HG02870 (cell line): ENCODE data around the gene DMC1.

Experiments used
- ATAC-seq: cut with Tn5 transposase; IDR thresholded peaks from one replicate; pipeline ENCODE4 v1.9.1; 2021; ENCODE audit warnings: mild to moderate bottlenecking, moderate library complexity; ENCODE audit not compliant: unreplicated experiment

The DMC1 gene

DNA sequence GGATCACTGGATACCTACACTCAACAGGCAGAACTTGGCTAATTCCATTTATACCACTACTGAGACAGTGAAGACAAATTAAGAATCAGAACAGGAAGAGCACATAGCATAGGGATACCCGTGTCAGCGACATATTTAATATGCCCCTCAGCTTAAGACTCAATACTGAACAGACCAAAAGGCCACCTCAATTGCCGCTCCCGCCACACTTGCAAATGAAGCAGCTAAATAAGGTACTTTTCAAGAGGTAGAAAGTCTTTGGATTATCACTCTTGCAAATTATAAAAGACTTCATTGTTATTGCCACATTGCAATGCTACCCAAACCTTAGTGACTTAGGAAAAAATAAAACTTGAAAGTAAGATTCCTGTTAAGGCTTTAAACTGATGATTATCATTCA lies 67.0 kb downstream of the DMC1 start:
- no peak for ATAC-seq

DNA sequence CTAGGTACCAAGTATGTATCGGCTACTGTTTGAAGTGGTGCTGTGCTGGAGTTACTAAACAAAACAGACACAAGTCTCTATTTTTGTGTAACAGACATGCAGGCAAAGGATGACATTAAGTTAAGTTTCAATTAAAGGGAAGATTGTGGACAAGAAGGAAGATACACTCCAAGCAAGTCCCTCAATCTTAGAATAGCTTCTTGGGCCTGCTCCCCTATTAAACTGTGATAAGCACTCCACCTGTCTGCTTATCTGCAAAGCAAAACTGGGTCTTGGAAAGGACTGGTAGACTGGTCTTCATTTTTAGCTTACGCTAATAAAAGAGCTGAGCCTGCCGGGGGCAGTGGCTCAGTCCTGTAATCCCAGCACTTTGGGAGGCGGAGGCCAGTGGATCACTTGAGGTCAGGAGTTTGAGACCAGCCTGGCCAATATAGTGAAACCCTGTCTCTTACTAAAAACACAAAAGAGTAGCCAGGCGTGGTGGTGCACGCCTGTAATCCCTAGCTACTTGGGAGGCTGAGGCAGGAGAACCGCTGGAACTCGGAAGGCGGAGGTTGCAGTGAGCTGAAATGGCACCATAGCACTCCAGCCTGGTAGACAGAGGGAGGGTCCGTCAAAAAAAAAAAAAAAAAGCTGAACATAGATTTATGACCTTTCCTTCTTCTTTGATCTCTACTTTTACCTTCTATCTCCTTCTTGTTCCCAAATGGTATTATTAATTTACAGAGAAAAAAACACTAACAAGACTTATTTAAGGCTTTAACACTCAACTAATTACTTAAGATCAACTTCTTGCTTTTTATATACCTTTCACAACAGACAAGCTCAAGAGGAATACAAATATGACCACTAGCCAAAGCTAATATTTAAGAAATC lies 67.9 kb downstream of the DMC1 start:
- ATAC-seq, result no peak

DNA sequence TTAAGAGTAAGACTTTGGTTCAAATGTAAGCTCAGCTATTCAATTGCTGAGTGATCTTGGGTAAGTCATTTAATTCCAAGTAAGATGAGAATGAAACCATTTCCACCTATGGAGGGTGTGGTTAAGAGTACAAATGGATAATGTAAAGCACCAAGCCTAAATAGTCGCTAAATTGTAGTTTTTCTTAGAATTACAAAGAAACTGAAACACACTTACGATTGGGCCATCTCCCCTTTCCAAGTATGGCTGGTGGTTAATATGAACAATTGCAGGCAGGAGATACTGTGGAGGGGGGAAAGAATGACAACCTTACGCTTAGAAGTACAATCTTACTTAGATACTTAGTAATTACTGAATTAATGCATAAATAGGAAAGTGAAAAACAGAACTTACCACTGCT lies 72.1 kb downstream of the DMC1 start:
- ATAC-seq, result no peak

DNA sequence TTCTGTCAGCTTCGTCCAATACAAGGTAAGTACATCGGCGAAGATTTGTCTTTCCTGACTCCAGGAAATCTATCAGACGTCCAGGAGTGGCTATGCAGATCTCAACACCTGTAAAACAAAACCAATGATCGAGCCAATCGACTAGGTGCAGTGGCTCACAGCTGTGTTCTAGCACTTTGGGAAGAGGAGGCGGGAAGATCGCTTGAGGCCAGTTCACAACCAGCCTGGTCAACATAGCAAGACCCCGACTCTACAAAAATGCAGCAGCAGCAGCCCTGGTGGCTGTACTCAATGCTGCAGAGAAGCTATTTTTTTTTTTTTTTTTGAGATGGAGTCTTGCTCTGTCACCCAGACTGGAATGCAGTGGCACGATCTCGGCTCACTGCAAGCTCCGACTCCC lies 75.0 kb downstream of the DMC1 start:
- ATAC-seq, result no peak

- no peak for ATAC-seq
These were observed 75.5 kb downstream of the DMC1 start for GRCh38 chr22:38494498-38494897.

DNA sequence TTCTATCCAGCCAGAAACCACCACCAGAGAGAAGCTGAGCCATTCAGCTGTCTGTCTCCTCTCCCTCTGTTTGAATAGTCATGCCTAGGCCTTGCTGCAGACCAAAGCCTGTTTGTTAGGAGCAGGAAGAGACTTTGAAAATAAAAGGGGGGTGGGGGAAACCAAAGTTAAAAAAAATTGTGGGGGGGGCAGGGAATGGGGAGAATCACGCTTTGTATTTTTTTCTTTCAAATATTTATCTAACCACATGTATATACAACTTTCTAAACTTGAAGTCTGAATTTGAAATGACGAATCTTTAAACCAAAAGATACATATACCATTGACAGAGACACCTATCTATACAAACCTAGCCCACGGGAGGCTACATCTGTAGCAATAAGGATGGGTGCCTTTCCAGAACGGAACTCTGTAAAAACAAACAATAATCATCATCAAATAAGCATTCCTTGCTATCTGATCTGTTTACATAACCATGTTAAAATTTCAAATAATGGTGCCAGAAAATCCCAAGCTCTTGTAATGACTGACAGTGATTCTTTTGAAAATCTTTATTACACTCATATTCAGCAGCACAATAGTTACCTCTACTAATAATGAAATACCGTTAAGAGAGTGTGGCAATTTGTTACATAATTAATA lies 78.2 kb downstream of the DMC1 start:
- ATAC-seq, result no peak

GRCh38 chr22:38490915-38491314 lies 79.1 kb downstream of the DMC1 start:
- no peak for ATAC-seq

DNA sequence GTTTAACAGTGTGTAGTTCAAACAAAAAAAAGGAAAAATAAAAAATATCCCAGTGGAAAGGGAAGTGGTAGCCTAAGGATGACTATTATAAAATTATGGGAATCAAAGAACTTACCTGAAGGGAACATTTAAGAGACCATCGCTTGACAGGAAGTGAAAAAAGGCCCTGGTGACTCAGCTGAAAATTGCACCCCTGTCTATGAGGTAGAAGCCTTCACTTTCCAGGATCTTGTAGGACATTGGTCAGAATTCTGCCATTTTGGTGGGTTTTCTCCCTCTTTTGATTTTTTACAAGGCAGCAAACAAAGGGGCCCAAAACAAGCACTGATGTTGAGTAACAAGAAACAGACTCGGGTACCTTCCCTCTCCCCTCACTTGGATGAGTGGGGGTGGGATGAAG lies 79.5 kb downstream of the DMC1 start:
- ATAC-seq, result no peak

DNA sequence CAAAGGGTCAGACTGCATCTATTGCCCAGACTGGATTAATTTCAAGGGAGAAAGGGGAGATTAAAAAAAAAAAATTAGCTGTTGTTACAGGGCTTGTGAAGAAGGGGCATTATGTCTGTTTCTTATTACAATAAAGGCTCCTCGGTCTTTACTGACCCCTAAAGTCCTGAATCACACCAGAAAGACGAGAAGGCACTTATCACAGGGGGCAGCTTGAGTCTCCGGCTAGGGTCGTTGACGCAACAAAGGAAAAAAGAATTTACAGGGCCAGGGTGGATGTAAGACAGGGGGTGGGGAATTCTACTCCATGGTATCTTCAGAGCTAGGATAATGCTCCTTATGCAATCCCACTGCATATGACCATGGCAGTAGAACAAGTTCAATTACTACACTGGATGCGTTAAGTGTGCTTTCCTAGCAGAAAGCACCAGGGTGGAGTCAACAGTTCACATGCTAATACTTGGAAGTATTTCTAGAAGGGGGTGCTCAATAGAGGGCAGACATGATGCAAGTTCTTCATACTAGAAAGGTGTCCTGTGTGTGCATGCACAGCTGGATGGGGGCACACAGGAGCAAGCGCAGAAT lies 80.3 kb downstream of the DMC1 start:
- ATAC-seq, result no peak

DNA sequence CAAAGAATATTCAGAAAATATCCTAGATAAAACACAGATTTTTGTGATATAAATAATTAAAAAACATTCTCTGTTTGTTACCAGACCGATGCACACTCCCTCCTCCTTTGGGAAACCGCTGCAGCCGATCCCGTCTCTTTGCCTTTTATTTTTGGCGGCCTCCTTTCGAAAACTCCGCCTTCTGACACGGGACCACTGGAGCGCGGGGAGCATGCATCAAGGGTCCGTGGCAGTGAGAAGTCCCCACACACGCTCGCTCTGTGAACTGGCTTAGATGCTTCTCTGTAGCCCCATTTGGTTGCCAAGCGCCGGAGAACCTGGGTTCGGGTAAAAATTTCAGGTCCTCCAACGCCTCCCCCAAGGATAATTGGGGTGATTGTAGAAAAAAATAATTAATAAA lies 80.8 kb downstream of the DMC1 start:
- no peak for ATAC-seq

DNA sequence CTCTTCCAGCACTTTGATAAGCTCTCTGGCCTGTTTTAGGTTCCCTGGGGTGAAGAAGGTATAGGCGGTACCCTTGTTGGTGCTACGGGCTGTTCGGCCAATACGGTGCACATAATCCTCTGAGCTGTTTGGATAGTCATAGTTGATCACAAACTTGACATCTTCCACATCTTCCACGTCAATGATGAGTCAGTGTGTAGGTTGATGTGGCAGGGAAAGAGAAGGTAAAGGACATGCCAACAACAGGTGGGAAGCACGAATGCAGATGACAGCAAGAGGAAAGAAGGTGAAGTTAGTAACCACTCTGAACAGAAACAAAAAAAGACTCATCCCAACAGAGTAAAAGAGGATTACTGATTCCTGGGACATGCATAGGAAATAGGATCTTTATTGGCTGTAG lies 82.0 kb downstream of the DMC1 start:
- ATAC-seq, result no peak

DNA sequence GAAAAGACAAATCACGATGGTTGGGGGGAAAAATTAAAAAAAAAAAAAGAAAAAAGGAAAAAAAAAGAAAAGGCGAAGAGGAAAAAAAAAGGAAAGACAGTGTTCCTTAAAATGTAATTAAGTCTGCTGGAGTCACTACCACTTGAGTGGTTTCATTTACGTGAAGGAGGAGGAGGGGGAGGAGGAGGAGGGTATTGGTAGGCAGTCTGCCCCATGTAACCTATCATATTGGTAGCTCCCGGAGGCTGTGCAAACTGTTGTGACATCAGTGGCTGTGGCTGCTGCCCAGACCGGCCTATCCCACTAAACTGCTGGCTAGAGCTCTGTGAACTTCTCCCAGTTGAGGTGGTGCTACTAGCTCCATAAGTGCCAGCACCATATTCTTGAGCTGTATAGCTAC lies 84.2 kb downstream of the DMC1 start:
- ATAC-seq, result no peak

GRCh38 chr22:38484244-38484643 lies 85.7 kb downstream of the DMC1 start:
- no peak for ATAC-seq

DNA sequence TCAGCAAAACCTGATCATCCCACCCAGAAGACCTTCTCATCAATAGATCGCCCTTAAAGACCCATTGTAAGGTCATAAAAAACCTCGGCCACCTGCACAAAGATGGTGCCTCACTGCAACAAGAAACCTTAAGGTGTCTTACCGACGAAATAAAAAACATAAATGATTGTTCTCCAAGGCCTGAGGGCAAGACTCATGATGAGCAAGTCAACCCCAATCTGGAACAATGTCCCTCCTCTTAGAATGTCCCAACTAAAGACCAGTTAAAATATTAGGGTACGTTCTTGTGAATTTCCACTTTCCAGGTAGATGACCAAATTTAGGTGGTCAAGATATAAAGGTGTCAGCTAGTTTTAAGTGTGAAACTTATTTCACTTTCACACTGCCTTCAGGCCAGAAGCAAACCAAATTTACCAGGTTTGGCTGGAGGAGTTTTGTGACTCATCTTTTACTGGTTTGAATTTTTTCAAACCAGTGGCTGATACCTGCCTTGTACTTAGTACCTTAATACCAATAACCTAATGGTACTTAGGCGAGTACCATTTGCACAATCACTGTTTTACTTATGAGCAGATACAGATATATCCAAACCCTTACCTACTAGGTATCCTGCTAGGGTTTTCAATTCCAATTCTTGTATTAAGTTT lies 87.2 kb downstream of the DMC1 start:
- ATAC-seq, result no peak

GRCh38 chr22:38481871-38482332 lies 88.1 kb downstream of the DMC1 start:
- no peak for ATAC-seq

DNA sequence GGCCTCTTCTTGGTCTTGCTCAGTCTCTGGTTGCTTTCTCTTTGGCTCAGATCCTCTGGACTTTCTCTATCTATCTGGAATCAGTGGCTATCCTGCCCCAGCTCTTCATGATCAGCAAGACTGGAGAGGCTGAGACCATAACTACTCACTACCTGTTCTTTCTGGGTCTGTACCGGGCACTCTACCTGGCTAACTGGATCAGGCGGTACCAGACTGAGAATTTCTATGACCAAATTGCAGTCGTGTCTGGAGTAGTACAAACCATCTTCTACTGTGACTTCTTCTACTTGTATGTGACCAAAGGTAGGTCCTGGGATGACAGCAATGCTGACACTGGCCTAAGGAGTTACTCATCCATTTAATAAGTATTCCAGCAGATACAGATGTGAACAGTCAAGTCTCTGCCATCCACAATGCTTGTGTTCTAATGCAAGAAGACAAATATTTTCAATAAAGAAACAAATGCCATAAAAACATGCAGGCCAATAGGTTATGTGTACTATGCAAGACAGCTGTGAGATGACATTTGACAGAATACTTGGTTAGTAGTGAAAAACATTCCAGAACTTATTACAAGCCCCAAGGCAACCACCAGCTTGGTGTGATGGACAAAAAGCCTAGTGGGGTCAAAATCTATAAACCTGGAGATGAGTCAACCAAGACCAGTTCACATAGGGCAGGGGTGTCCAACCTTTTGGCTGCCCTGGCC lies 88.7 kb downstream of the DMC1 start:
- ATAC-seq, result no peak

GRCh38 chr22:38479096-38479837 lies 90.7 kb downstream of the DMC1 start:
- no peak for ATAC-seq

- ATAC-seq, result no peak
These were observed 92.4 kb downstream of the DMC1 start for GRCh38 chr22:38477585-38477984.

DNA sequence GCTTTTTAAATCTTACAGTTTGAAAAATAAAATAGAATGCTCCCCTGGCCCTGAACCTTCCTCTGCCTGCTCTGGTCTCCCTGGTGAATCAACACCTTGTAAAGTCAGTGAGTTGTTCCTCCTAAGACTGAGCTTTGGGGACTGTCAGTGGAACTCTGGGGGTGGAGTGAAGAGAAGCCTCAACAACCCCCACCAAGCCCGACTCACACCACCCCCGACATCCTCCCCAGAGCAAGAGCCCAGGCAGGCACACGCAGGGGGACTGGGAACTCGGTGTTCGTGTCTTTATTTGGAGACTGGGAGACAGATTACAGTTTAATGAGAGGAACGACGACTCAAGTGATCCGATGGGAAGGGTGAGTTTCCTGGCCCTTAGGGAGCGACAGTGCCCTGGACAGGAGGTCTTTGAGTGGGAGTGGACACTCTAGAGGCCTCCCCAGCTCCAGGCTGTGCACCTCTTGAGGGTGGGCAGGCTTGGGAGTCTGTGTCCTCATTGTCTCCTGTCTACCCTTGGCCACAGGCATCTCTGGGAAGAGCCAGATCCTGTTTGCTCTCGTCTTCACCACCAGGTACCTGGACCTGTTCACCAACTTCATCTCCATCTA lies 95.9 kb downstream of the DMC1 start:
- ATAC-seq, result no peak

DNA sequence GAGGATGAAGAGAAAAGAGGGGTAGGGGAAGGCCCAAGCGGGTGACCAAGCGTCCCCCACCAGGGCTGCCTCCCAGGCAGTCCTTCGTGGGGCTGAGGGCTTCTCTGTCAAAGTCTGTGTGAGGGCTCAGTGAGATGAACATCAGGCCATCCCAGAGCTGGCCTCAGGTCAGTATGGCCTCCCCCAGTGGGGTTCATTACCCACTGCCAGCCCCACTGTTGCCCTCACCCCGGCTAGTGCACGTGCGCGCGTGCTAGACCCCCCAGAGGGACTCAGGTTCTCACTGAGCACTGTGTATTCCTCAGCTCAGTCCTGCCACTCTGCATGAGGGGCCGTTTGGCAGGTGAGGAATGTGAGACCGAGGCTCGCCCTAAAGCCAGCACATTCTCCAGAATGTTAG lies 98.7 kb downstream of the DMC1 start:
- no peak for ATAC-seq
